Tongue (tissue), 2 donors: ENCODE measurements around the gene DYRK3. TPM values are rescaled to one million over a fixed set of nuclear protein-coding genes. Genes with fewer than 3 reads are reported as not detected.
"Not testable (repeated sequence)": the region's sequence is repeated elsewhere in the genome, so short reads cannot be mapped to it uniquely, and the experiment has no call there.

Experiments used
- DNase-seq: peaks from one replicate; pipeline ENCODE4 v3.0.0-alpha.2; 2015
- total RNA-seq: library from RNA; depleted of rRNA; stranded (reverse); fragments of >200 nt; gene quantifications from one replicate; pipeline ENCODE4 v1.2.3, GENCODE V29; 2014

DYRK3 gene
- total RNA-seq: 8.0 TPM

- DNase-seq: peak; percentile 94
These were observed at the start of gene DYRK3 for GRCh38 chr1:206635080-206635977. Gene DYRK3 (plus strand): TSS chr1:206635536. CDS start chr1:206635704, 168 bp downstream.

DNA sequence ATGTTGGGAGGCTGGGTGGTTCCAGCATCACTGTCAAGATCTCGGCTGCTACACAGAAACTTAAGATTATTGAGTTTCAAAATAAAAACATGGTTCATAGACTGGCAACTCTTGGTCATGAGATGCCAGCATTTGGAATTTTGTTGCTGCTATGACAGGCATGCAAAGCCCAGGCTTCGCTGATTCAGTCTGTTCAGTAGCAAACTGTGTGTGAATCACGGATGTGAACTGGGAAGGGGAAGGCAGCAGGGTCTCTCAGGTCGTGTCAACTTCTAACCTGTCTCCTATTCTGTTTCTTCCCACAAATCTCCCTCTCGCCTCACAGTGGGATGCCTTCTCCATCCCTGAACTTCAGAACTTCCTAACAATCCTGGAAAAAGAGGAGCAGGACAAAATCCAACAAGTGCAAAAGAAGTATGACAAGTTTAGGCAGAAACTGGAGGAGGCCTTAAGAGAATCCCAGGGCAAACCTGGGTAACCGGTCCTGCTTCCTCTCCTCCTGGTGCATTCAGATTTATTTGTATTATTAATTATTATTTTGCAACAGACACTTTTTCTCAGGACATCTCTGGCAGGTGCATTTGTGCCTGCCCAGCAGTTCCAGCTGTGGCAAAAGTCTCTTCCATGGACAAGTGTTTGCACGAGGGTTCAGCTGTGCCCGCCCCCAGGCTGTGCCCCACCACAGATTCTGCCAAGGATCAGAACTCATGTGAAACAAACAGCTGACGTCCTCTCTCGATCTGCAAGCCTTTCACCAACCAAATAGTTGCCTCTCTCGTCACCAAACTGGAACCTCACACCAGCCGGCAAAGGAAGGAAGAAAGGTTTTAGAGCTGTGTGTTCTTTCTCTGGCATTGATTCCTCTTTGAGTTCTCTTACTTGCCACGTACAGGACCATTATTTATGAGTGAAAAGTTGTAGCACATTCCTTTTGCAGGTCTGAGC lies 48.6 kb upstream of the DYRK3 start:
- peak; percentile 65 for DNase-seq

DNA sequence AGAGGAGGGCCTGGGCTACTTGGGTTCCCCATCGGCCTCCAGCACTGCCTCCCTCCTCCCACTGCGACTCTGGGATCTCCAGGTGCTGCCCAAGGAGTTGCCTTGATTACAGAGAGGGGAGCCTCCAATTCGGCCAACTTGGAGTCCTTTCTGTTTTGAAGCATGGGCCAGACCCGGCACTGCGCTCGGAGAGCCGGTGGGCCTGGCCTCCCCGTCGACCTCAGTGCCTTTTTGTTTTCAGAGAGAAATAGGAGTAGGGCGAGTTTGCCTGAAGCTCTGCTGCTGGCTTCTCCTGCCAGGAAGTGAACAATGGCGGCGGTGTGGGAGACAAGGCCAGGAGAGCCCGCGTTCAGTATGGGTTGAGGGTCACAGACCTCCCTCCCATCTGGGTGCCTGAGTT lies 47.4 kb upstream of the DYRK3 start:
- DNase-seq: no peak

GRCh38 chr1:206588492-206588891 lies 46.8 kb upstream of the DYRK3 start:
- DNase-seq: no peak

DNA sequence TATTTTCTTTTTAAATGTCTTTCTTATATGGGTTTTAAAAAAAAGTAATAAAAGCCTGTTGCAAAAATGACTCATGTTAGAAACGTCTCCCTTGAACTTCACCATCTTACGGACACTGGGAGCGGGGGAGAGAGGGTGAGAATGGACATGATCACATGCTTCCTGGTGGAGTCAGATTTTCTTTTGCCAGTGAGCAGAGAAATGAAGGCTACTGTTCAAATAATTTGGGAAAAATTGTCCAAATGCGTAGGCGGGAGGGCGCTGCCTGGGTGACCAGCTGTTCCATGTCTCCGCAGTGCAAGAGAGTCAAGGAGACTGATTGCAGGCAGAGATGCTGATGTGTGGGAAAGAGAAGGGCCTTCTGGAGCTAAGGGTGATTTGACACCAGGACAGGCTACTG lies 46.1 kb upstream of the DYRK3 start:
- DNase-seq: no peak

GRCh38 chr1:206590025-206590758 lies 45.1 kb upstream of the DYRK3 start:
- DNase-seq: no peak

DNA sequence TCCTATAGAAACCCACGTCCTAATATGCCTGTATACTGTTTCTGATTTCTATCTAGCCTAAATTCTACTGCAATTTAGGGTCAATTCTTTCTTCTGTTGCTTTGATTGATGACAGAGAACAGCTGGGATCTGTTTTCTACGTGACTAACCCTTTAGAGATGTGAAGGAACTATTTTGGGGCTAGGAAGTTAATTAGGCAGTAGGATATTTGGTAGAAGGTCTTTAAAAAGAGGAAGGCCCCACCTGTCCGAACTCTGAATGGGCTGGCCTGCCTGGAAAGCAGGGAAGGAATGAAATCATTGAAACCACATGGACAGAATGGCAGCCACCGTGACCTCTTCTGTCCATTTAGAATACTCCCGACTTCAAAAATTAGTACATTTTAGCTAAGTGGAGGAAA lies 44.1 kb upstream of the DYRK3 start:
- DNase-seq: no peak

GRCh38 chr1:206591696-206592095 lies 43.6 kb upstream of the DYRK3 start:
- DNase-seq: no peak

DNA sequence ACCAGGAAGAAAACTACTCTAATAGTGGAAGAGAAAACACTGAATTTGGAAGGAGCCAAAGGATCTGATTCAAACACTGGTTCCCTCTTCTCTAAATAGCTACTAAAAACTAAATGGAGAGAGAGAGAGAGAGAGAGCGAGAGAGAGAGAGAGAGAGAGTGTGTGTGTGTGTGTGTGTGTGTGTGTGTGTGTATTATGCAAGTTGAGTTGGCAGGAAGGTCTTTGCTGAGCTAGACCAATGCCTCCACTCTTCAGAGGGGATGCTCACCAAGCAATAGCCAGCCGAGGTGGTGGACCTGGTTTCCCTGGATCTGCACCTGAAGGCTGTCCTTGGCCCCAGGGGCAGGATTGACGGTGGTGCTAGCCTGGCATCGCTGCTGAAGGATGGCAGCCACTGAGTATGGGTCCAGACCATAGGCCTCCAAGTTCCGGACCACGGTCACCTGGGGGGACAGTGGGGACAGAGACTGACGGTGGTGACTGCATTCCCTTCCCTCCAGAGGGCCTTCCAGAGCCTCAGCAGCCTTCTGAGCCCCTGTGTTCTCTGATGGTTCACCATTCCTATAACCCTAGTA lies 41.9 kb upstream of the DYRK3 start:
- no peak for DNase-seq

GRCh38 chr1:206595581-206596318 lies 39.6 kb upstream of the DYRK3 start:
- no peak for DNase-seq

- no peak for DNase-seq
These were observed 39.0 kb upstream of the DYRK3 start for GRCh38 chr1:206596319-206596666.

- DNase-seq: no peak
These were observed 34.8 kb upstream of the DYRK3 start for GRCh38 chr1:206600527-206600926.

- DNase-seq: no peak
These were observed 30.5 kb upstream of the DYRK3 start for GRCh38 chr1:206604861-206605260.

GRCh38 chr1:206606867-206607266 lies 28.5 kb upstream of the DYRK3 start:
- DNase-seq: no peak

- peak; percentile 23 for DNase-seq
These were observed 27.1 kb upstream of the DYRK3 start for GRCh38 chr1:206608108-206608698.

DNA sequence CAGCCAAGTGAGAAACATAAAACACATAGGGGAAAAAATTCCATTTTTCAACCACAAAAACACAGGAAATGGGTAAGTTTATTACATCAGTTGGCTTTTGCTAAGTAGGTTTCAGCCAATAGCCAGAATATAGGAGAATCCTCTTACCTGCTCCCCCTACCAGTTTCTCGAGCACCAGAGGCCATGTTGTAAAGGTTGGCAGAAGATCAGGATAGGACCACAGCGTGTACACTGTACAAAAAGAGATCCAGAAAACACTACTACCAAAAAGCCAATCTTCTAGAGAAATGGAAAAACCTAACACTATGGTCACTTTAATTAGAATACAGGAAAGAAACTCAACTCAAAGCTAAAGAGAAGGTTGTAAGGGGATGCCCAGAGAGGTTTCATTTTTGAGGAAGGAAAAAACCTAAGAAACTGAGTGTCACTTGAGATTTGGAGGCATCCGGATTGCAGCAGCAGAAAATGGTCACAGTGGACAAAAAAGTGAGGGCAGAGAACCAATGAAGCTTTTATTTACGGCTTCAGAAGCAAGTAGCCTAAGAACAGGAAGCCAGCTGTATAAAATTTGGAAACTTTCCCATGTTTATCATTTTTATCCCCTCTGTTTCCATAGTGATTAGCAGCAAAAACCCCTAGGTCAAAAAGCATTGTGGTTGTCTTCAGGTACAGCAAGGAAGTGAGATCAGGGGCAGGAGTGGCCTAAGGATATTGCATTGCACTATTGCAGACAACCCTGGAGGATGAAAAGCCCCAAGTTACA lies 25.9 kb upstream of the DYRK3 start:
- DNase-seq: no peak

- peak; percentile 98 for DNase-seq
These were observed 23.0 kb upstream of the DYRK3 start, which contains the start of gene EIF2D for GRCh38 chr1:206612129-206612876. Gene EIF2D (minus strand): TSS chr1:206612465. CDS start chr1:206612342, 123 bp downstream.

DNA sequence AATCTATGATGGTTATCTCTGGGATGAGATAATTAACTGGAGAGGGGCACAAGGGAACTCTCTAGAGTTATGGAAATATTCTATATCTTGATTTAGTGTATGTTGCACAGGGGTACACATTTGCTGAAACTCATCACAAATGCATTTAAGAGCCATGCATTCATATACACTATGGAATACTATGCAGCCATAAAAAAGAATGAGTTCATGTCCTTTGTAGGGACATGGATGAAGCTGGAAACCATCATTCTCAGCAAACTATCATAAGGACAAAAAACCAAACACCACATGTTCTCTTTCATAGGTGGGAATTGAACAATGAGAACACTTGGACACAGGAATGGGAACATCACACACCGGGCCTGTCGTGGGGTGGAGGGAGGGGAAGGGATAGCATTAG lies 8.9 kb upstream of the DYRK3 start:
- DNase-seq: not testable (repeated sequence)

DNA sequence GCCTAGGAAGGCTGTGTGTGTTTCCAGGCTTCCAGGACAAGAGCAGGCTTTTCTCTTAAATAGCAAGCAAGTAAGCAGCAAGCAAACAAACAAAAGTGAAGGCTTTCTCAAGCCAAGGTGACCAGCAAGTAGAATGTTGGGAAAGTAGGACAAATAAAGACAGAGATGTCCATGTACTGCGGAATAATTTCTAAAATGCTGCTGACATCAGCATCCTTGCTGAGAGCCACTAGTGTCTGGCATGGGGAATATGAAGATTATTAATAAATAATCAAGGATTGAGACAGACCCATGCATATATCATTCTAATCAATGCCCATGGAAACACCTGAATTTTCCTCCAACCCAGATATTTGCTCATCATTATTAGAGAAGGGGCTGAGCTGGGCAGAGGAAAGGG lies 6.4 kb upstream of the DYRK3 start:
- DNase-seq: no peak
